Hematopoietic multipotent progenitor cell treated with erythropoietin and hydrocortisone succinate and interleukin-3 and kit ligand, for 6 days (in vitro differentiated cells): ENCODE results near the gene DDX6.
"Not testable (repeated sequence)": the region's sequence is repeated elsewhere in the genome, so short reads cannot be mapped to it uniquely, and the experiment has no call there.

Experiments used
- DNase-seq: peaks from one replicate; pipeline ENCODE4 v3.0.0-alpha.2; 2015

Gene DDX6

GRCh38 chr11:118790357-118791110 lies 430 bp downstream of the DDX6 start:
- DNase-seq = peak; percentile 80

- DNase-seq = peak; percentile 68
These were observed 1.2 kb downstream of the DDX6 start for GRCh38 chr11:118789501-118790356.

GRCh38 chr11:118786657-118787056 lies 4.3 kb downstream of the DDX6 start:
- DNase-seq = no peak

GRCh38 chr11:118785362-118785761 lies 5.6 kb downstream of the DDX6 start:
- no peak for DNase-seq

- no peak for DNase-seq
These were observed 7.1 kb downstream of the DDX6 start for GRCh38 chr11:118783724-118784495.

- not testable (repeated sequence) for DNase-seq
These were observed 7.6 kb downstream of the DDX6 start for GRCh38 chr11:118783324-118783723.

GRCh38 chr11:118778898-118779297 lies 12.1 kb downstream of the DDX6 start:
- no peak for DNase-seq

GRCh38 chr11:118774032-118774431 lies 16.9 kb downstream of the DDX6 start:
- no peak for DNase-seq

- no peak for DNase-seq
These were observed 19.2 kb downstream of the DDX6 start for GRCh38 chr11:118771547-118772288.

GRCh38 chr11:118768690-118769089 lies 22.3 kb downstream of the DDX6 start:
- DNase-seq = no peak

- DNase-seq = no peak
These were observed 24.9 kb downstream of the DDX6 start for GRCh38 chr11:118766035-118766434.

- DNase-seq = not testable (repeated sequence)
These were observed 25.8 kb downstream of the DDX6 start for GRCh38 chr11:118765095-118765691.

- no peak for DNase-seq
These were observed 27.9 kb downstream of the DDX6 start for GRCh38 chr11:118763041-118763440.

- not testable (repeated sequence) for DNase-seq
These were observed 29.0 kb downstream of the DDX6 start for GRCh38 chr11:118761981-118762380.

GRCh38 chr11:118757876-118758399 lies 33.0 kb downstream of the DDX6 start:
- DNase-seq = no peak

- DNase-seq = no peak
These were observed 38.3 kb downstream of the DDX6 start for GRCh38 chr11:118752654-118753053.

GRCh38 chr11:118749429-118749828 lies 41.5 kb downstream of the DDX6 start:
- DNase-seq = no peak

GRCh38 chr11:118748056-118748455 lies 42.9 kb downstream of the DDX6 start:
- no peak for DNase-seq

GRCh38 chr11:118746988-118747585 lies 43.9 kb downstream of the DDX6 start:
- no peak for DNase-seq

- no peak for DNase-seq
These were observed 46.9 kb downstream of the DDX6 start for GRCh38 chr11:118744046-118744445.

GRCh38 chr11:118742304-118742703 lies 48.7 kb downstream of the DDX6 start:
- no peak for DNase-seq
